ENCODE results near the gene EME2.

DNA sequence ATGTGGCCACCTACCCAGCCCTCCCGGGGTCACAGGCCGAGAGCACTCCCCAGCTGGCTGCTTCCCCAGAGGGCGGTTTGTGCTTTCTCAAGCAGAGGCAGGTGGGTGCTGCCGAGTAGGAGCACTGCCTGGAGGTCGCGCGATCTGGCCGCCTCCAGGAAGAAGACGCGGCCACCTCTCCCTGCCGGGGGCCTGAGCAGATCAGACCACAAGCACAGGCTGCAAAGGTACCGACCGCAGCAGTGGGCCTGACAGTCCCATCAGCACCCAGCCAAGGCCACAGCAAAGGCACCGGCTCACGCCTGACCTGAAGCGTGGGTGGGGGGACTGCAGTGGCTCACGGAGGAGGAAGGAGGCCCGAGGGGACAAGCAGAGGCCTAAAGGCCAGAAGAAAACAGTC lies 36.1 kb downstream of the EME2 start:
- TF ChIP-seq EZH2 (IDR thresholded peaks at IDR 0.05; ENCODE audit: insufficient read depth, low read length) = no peak
- TF ChIP-seq, protein P1, sequence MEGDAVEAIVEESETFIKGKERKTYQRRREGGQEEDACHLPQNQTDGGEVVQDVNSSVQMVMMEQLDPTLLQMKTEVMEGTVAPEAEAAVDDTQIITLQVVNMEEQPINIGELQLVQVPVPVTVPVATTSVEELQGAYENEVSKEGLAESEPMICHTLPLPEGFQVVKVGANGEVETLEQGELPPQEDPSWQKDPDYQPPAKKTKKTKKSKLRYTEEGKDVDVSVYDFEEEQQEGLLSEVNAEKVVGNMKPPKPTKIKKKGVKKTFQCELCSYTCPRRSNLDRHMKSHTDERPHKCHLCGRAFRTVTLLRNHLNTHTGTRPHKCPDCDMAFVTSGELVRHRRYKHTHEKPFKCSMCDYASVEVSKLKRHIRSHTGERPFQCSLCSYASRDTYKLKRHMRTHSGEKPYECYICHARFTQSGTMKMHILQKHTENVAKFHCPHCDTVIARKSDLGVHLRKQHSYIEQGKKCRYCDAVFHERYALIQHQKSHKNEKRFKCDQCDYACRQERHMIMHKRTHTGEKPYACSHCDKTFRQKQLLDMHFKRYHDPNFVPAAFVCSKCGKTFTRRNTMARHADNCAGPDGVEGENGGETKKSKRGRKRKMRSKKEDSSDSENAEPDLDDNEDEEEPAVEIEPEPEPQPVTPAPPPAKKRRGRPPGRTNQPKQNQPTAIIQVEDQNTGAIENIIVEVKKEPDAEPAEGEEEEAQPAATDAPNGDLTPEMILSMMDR (IDR thresholded peaks at IDR 0.05; ENCODE audit: insufficient read depth, low read depth, low read length) = no peak

Measured in astrocyte (in vitro differentiated cells and primary cell).